Activated CD4-positive, alpha-beta T cell treated with anti-CD3 and anti-CD28 coated beads for 48 hours (primary cell): ENCODE results near the gene PRSS36.

Experiments
- DNase-seq: peaks from one replicate; pipeline ENCODE4 v3.0.0-alpha.2; 2020

The PRSS36 gene

DNA sequence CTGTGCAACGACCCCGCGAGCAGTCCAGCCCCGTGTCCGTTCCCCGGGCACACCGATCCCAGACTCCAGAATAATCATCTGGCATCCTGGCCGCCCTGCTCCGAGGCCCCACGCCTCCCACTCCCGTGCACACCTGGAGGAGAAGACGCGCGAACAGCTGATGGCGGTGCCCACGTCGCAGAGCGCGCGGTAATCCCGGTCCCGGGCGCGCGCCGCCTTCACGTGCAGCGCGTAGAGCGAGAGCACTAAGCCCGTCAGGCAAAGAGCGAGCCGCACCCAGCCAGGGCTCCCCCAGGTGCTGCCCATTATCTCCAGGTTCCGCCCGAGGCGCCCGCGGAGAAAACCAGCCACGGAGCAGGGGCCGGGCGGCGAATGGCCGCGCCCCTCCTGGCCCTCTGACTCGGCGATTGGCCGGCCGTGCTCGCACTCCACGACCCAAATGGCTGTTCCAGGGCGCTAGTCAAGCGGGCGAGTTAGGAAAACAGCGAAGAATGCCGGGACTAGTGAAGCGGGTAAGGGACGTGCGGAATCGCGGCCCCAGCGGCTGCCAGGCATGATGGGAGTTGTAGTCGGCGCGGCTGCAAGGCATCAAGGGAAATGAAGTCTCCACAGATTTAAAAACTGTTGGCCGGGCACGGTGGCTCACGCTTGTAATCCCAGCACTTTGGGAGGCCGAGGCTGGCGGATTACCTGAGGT is 55.3 kb downstream of the PRSS36 start, which contains the start of gene VKORC1:
VKORC1 (minus strand) TSS at position 374 of the 697 bp plus-strand sequence; CDS start at position 306, 68 bp downstream.
- DNase-seq = peak; percentile 95

DNA sequence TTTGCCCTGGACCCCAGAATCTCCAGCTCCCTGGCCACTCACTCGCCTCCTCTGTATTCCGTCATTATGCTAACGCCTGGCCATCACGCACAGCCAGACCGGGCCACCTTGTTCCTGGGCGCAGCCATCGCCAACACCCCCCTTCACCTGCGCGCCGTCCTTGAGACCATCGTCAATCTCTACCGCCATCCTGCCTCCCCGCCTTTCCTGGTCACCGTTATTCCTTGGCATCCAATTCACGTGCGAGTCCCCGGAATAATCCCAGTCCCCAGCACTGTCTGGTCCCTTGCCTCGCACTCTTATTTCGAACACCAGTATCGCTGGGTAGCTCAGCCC is 55.8 kb downstream of the PRSS36 start:
- DNase-seq = no peak

DNA sequence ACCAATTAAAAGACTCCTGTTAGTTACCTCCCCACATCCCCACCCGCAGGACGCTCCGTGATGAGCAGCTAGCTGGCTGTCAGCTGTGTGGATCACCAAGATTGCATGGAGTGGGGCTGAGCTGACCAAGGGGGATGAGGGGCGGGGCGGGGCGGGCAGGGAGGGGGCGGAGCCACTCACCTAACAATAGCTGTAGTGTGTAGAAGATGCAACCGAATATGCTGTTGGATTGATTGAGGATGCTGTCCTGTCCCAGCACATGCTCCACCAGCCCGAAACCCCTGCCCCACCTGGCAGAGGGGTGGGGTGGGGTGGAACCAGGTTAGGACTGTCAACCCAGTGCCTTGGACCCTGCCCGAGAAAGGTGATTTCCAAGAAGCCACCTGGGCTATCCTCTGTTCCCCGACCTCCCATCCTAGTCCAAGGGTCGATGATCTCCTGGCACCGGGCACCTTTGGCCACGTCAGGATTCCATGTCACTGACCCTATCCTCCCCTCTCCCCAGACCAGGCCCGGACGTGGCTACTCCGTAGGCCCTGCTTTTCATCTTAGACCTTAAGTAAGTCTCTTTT is 56.6 kb downstream of the PRSS36 start:
- DNase-seq = no peak

DNA sequence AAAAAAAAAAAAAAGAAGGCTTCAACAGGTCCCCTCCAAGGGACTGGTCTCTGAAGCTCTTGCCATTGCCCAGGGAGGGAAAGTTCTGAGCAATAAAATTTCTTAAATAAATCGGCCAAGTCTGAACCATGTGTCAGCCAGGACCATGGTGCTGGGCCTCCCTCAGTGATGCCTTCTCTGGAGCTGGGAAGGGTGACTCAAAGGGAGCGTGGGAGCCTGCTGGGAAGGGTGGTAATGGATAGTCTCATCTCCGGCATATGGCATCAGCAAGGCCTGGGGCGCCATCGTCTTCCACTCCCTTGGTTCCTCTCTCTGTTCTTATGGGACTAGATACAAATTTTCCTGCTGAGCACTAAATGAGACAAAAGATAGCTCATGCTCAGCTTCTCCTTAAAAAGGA is 57.5 kb downstream of the PRSS36 start:
- DNase-seq = no peak

DNA sequence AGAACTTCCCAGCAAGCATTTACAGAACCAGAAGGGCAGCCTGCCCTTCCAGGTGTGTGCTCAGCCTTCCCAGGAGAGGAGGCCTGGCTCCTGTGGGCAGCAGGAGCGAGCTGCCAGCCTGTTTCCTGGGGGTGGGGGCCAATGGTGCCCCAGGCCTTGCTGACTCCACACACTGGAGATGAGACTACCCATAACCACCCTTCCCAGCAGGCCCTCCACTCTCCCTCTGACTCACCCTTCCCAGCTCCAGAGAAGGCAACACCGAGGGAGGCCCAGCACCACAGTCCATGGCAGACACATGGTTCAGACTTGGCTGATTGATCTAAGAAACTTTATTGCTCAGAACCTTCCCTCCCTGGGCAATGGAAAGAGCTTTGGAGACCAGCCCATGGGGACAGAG is 59.3 kb downstream of the PRSS36 start:
- no peak for DNase-seq

DNA sequence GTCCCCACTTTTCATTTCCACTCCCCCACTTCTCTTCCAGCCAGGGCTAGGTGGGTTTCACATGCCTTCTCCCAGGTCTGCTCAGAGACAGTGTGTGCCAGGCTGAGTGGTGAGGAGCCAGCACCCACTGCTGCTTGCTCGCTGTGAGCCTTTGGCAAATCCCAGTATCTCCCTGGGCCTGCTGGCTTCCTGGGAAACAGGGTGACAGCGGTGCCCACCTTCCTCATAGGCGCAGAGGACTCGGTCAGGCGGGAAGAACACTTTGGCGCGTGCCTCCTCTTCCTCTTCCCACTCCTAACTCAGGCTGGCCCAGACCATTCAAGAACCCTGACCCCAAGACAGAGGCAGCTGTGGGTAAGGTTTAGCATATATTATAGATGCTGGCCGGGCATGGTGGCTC is 60.7 kb downstream of the PRSS36 start:
- no peak for DNase-seq
